Aortic smooth muscle cell (primary cell): ENCODE measurements around the gene NET1. TPM values are rescaled to one million over a fixed set of nuclear protein-coding genes. Genes with fewer than 3 reads are reported as not detected.

Experiments used
- total RNA-seq: library from RNA; depleted of rRNA; stranded (reverse); fragments of >200 nt; gene quantifications from 2 replicates; pipeline ENCODE4 v1.2.3, GENCODE V29; 2014

Gene NET1, protein sequence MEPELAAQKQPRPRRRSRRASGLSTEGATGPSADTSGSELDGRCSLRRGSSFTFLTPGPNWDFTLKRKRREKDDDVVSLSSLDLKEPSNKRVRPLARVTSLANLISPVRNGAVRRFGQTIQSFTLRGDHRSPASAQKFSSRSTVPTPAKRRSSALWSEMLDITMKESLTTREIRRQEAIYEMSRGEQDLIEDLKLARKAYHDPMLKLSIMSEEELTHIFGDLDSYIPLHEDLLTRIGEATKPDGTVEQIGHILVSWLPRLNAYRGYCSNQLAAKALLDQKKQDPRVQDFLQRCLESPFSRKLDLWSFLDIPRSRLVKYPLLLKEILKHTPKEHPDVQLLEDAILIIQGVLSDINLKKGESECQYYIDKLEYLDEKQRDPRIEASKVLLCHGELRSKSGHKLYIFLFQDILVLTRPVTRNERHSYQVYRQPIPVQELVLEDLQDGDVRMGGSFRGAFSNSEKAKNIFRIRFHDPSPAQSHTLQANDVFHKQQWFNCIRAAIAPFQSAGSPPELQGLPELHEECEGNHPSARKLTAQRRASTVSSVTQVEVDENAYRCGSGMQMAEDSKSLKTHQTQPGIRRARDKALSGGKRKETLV
- total RNA-seq, result 26.0 and 61.0 TPM in 2 replicates

GRCh38 chr10:5412277-5412941, at the start of gene NET1:
TSS of gene NET1 (plus strand) at chr10:5412557. CDS start at chr10:5412693, 136 bp downstream.

GRCh38 chr10:5364890-5365338, 47.4 kb upstream of the NET1 start, which contains the start of gene UCN3:
TSS of gene UCN3 (plus strand) at chr10:5364966. CDS start at chr10:5373721, 8,755 bp downstream.

DNA sequence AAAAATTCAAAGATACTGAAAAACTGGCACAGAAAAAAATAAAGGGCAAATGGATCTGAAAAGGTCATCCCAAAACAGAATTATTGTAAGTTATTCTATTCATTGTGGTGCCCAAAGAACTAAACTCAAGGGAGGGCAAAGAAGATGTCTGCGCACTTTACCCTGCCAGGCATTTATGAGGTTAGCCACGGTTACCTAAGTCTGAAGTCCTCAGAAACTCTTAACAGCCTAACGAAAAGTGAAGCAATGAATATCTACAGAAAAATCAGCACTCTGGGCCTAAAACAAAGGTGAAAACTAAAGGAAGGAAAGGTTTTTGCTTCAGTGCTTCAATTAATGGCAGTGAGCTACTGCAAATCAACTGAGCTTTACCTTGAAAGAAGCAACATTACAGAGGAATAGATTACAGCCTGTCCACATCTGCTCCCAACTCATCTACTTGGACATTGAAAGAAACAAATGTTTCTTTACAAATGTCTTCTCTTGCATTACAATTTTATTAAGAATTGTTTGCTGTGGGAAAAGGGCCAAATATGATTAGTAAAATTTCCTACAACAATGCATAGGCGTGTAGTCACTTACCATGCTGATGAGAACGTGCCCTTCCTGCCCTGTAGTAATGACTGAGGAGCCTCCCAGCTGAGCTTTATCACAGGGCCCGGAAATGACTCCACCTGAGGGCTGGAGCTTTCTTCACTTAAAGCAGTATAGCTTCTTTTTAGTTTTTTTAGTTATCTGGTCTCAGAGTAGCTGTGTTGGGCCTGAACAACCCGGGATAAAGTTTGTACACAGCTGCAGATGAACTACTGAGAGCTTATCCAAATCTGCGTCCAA, 7.9 kb upstream of the NET1 start, which contains the start of gene TUBAL3:
Gene TUBAL3 (minus strand): TSS at position 621 of the 834 bp plus-strand sequence. CDS start 36 bp downstream, at position 585.

DNA sequence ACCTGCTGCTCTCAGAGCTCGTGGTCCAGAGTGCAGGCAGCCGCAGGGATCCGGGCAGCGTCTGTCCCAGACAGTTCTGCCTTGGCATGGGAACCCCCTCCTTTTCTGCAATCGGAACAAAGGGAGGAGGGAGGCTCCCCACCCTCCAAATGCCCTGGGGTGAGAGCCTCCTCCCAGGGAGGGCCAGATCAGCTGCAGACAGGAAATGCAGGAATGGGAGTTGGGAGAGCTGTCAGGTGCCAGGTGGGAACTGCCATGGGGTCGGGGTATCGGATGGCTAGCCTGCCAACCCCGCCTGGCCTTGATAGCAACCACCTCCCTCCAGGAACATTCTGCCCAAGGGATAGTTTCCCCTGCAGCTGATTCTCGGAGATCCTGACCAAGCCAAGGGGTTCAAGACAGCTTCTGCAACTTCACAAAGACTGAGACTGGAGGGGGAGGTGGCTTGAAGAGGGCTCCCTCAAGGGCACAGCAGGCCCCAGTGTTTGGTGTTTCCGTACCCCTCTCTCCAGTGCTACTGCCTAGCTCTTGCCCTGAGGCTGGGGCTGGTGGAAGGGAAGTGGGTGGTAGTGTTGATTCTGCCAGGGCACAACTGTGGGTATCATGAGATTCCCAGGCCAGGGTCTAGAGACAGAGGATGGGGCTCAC, 87.3 kb downstream of the NET1 start, which contains the start of gene CALML5:
Gene CALML5 (minus strand): TSS at position 78 of the 648 bp plus-strand sequence. CDS start 132 bp downstream, outside the sequence.

Other genes starting within 250 kb of the NET1 start
- not detected in 2 replicates for gene AKR1C8, start 227.4 kb upstream of the NET1 start, total RNA-seq
- not detected in 2 replicates for gene AKR1C4, start 215.7 kb upstream of the NET1 start, total RNA-seq
- gene UCN3, start 47.6 kb upstream of the NET1 start, total RNA-seq, result not detected in 2 replicates
- gene TUBAL3, start 7.7 kb upstream of the NET1 start, total RNA-seq, result not detected in 2 replicates
- not detected in 2 replicates for gene CALML5, start 87.0 kb downstream of the NET1 start, total RNA-seq
- not detected in 2 replicates for gene CALML3, start 112.4 kb downstream of the NET1 start, total RNA-seq